HepG2 (cell line): Measurements from ENCODE around the gene UBB. TPM values are rescaled to one million over a fixed set of nuclear protein-coding genes. Genes with fewer than 3 reads are reported as not detected.

Experiments
- ATAC-seq: fragments of 200-7000 bp; cut with Tn5 transposase; 3 replicates; pipeline ENCODE4 v1.9.1; 2020; ENCODE audit warnings: mild to moderate bottlenecking, moderate library complexity
- BruUV-seq: library from RNA; stranded (reverse); fragments of 400-500 nt; replicated peaks from 2 replicates; lab custom pipeline; 2021; lab: Mats Ljungman, UMichigan
- CTCF ChIA-PET: fragments of 300-600 bp; formaldehyde crosslinking; extraction: SDS; loops from one replicate; lab custom pipeline; 2021; ENCODE audit warnings: low total read pairs, inconsistent platforms, low intra/inter-chr PET ratio; lab: Yijun Ruan, JAX
- POLR2A ChIA-PET: fragments of 350-600 bp; sonication (Branson Sonifier 250); formaldehyde crosslinking; loops from one replicate; lab custom pipeline; 2020; ENCODE audit warnings: antibody characterized with exemption, inconsistent platforms; lab: Yijun Ruan, JAX
- DNase-seq: peaks from one replicate; pipeline ENCODE4 v3.0.0-alpha.2; 2015; ENCODE audit warnings: low spot score
- FAIRE-seq: peaks from 3 replicates; lab custom pipeline; 2011; peaks lifted over from hg19 to GRCh38; lab: Jason Lieb, UNC
- H2AFZ ChIP-seq: one replicate; pipeline ENCODE4 v1.6.1; 2011; ENCODE audit warnings: low read length, inconsistent platforms
- H3K27ac ChIP-seq: fragments of 300-600 bp; 3 replicates; pipeline ENCODE4 v1.8.0; 2011; ENCODE audit warnings: mixed run types, mild to moderate bottlenecking, mixed read lengths, low read length, inconsistent platforms; ENCODE audit not compliant: insufficient read depth; ENCODE audit errors: extremely low read length
- H3K27me3 ChIP-seq, 2 experiments: fragments of 200-600 bp in 1 of 2; 2 replicates in 1 of 2; 3 replicates in 1 of 2; pipeline versions ENCODE4 v1.6.0 to v1.8.0; 2011; ENCODE audit warnings: low read length in 2 of 2, mild to moderate bottlenecking in 2 of 2, moderate library complexity in 2 of 2, inconsistent platforms in 1 of 2; ENCODE audit not compliant: insufficient read depth in 2 of 2, control insufficient read depth in 1 of 2
- H3K36me3 ChIP-seq, 2 experiments: fragments of 200-600 bp in 1 of 2; replicated peaks in 1 of 2; 2 replicates in 1 of 2; 3 replicates in 1 of 2; pipeline versions ENCODE4 v1.5.1 to v1.8.0; 2011; ENCODE audit warnings: low read length in 2 of 2, inconsistent platforms in 1 of 2; ENCODE audit not compliant: insufficient read depth in 2 of 2, control insufficient read depth in 1 of 2
- H3K4me1 ChIP-seq: 2 replicates; pipeline ENCODE4 v1.5.1; 2012; ENCODE audit warnings: low read length, inconsistent platforms; ENCODE audit not compliant: insufficient read depth
- H3K4me2 ChIP-seq: 2 replicates; pipeline ENCODE4 v1.6.0; 2011; ENCODE audit warnings: low read depth, low read length, inconsistent platforms
- H3K4me3 ChIP-seq, 3 experiments: fragments of 200-600 bp in 1 of 3; sonication (generic), shearing (Covaris generic) in 1 of 3; replicated peaks in 1 of 3; 2 replicates each; pipeline ENCODE4 v1.5.1; 2011 to 2016; ENCODE audit warnings: low read length in 3 of 3, inconsistent platforms in 2 of 3, low read depth in 2 of 3, mild to moderate bottlenecking in 2 of 3, control low read depth in 1 of 3, mixed read lengths in 1 of 3; ENCODE audit not compliant: insufficient read depth in 1 of 3
- H3K79me2 ChIP-seq: one replicate; pipeline ENCODE4 v1.6.1; 2011; ENCODE audit warnings: low read length, inconsistent platforms; ENCODE audit not compliant: insufficient read depth
- H3K9ac ChIP-seq: 2 replicates; pipeline ENCODE4 v1.6.0; 2011; ENCODE audit warnings: mild to moderate bottlenecking, low read depth, low read length, inconsistent platforms; ENCODE audit not compliant: insufficient read depth
- H3K9me3 ChIP-seq: 2 replicates; pipeline ENCODE4 v1.5.1; 2012; ENCODE audit warnings: mild to moderate bottlenecking, low read length
- H4K20me1 ChIP-seq: 2 replicates; pipeline ENCODE4 v1.6.0; 2011; ENCODE audit warnings: inconsistent platforms, mild to moderate bottlenecking, low read length, moderate library complexity; ENCODE audit not compliant: insufficient read depth
- FOSL1 ChIP-seq: sonication (generic); formaldehyde crosslinking; IDR thresholded peaks from 2 replicates; pipeline ENCODE4 v1.9.0; 2021; ENCODE audit warnings: missing genetic modification reagents, borderline replicate concordance
- HOXA9 ChIP-seq: sonication (generic); formaldehyde crosslinking; IDR thresholded peaks from 2 replicates; pipeline ENCODE4 v1.8.1; 2022; ENCODE audit warnings: missing genetic modification reagents, mild to moderate bottlenecking, moderate library complexity, borderline replicate concordance
- IKZF1 ChIP-seq: fragments of 450-650 bp; IDR thresholded peaks from 2 replicates; pipeline ENCODE4 v1.7.1; 2016
- NCOR1 ChIP-seq: fragments of 200-600 bp; sonication (generic); IDR thresholded peaks from 2 replicates; pipeline ENCODE4 v1.7.0; 2017; ENCODE audit warnings: antibody characterized with exemption, low read length, borderline replicate concordance
- NR2C2 ChIP-seq: sonication (generic); formaldehyde crosslinking; IDR thresholded peaks from 2 replicates; pipeline ENCODE4 v1.4.0; 2020; ENCODE audit warnings: missing genetic modification reagents, mild to moderate bottlenecking, moderate library complexity, borderline replicate concordance
- REL ChIP-seq: sonication (generic); formaldehyde crosslinking; conservative IDR thresholded peaks from 2 replicates; pipeline ENCODE4 v1.8.0; 2022; ENCODE audit warnings: mild to moderate bottlenecking, missing genetic modification reagents, moderate library complexity
- RFXAP ChIP-seq: sonication (generic); formaldehyde crosslinking; IDR thresholded peaks from 2 replicates; pipeline ENCODE4 v1.4.0; 2020; ENCODE audit warnings: missing genetic modification reagents, borderline replicate concordance
- SAP130 ChIP-seq: IDR thresholded peaks from 2 replicates; pipeline ENCODE4 v1.6.1; 2016; ENCODE audit warnings: low read depth
- SCMH1 ChIP-seq: sonication (generic); formaldehyde crosslinking; IDR thresholded peaks from 2 replicates; pipeline ENCODE4 v1.9.0; 2021; ENCODE audit warnings: missing genetic modification reagents, mild to moderate bottlenecking, borderline replicate concordance
- SKI ChIP-seq: fragments of 450-650 bp; IDR thresholded peaks from one replicate; pipeline ENCODE4 v1.6.1; 2018; ENCODE audit warnings: mild to moderate bottlenecking; ENCODE audit not compliant: partially characterized antibody
- TMF1 ChIP-seq: sonication (generic); formaldehyde crosslinking; IDR thresholded peaks from 2 replicates; pipeline ENCODE4 v1.8.1; 2022; ENCODE audit warnings: low read depth, missing genetic modification reagents
- UBTF ChIP-seq: sonication (generic); formaldehyde crosslinking; IDR thresholded peaks from 2 replicates; pipeline ENCODE4 v1.4.0; 2020; ENCODE audit warnings: mild to moderate bottlenecking, missing genetic modification reagents
- YEATS4 ChIP-seq: sonication (generic); formaldehyde crosslinking; IDR thresholded peaks from 2 replicates; pipeline ENCODE4 v1.4.0; 2020; ENCODE audit warnings: missing genetic modification reagents, borderline replicate concordance
- ZFY ChIP-seq: sonication (generic); formaldehyde crosslinking; IDR thresholded peaks from 2 replicates; pipeline ENCODE4 v1.4.0; 2020; ENCODE audit warnings: missing genetic modification reagents
- ZNF33B ChIP-seq: sonication (generic); formaldehyde crosslinking; IDR thresholded peaks from 2 replicates; pipeline ENCODE4 v1.5.1; 2020; ENCODE audit warnings: mild to moderate bottlenecking, missing genetic modification reagents
- ZNF746 ChIP-seq: sonication (generic); formaldehyde crosslinking; IDR thresholded peaks from 2 replicates; pipeline ENCODE4 v1.8.0; 2022; ENCODE audit warnings: mild to moderate bottlenecking, missing genetic modification reagents
- ZNF883 ChIP-seq: sonication (generic); formaldehyde crosslinking; IDR thresholded peaks from 2 replicates; pipeline ENCODE4 v1.5.1; 2020; ENCODE audit warnings: mild to moderate bottlenecking, missing genetic modification reagents; ENCODE audit errors: not compliant biosample characterization
- whole genome bisulfite sequencing: methylation state at CpG from one replicate; pipeline ENCODE4 v1.1.6; 2017; ENCODE audit warnings: low lambda C conversion rate; 5-methylcytosine and 5-hydroxymethylcytosine counted together
- in situ Hi-C: cut with HindIII; loops from 2 replicates; pipeline ENCODE4 v1.10.0; 2017; ENCODE audit warnings: low pct_unique_long_range_greater_than_20kb; ENCODE audit not compliant: extremely low pct_ligation_motif_present
- intact Hi-C: fragments of 100-400 bp; cut with micrococcal nuclease; formaldehyde crosslinking; loops from one replicate; pipeline ENCODE4 v1.10.0; 2022; ENCODE audit not compliant: unreplicated experiment
- polyA plus RNA-seq, 8 experiments: library from polyadenylated mRNA; depleted of rRNA in 3 of 8; stranded (reverse) in 7 of 8; unstranded in 1 of 8; fragments of >200 nt; fragmentation: Illumina TruSeq in 4 of 8; extraction: Trizol in 4 of 8; gene quantifications; 2 replicates each; pipeline versions ENCODE4 v1.2.1 to v1.2.3, GENCODE V29; 2011 to 2016; ENCODE audit warnings: low read depth in 4 of 8, missing spikeins in 1 of 8, mixed read lengths in 1 of 8; ENCODE audit not compliant: insufficient read depth in 1 of 8
- total RNA-seq, 5 experiments: library from RNA; depleted of rRNA; stranded (reverse); fragments of >200 nt; fragmentation: Illumina TruSeq; extraction: Trizol; gene quantifications; 2 replicates each; pipeline ENCODE4 v1.2.3, GENCODE V29; 2016; ENCODE audit warnings: low read depth in 1 of 5
- TF ChIP-seq, protein P1 (sequence below): sonication (generic); formaldehyde crosslinking; IDR thresholded peaks from 2 replicates; pipeline ENCODE4 v1.8.0; 2022; ENCODE audit warnings: mild to moderate bottlenecking, missing genetic modification reagents, moderate library complexity
- TF ChIP-seq, protein P2 (sequence below): IDR thresholded peaks from 2 replicates; pipeline ENCODE4 v1.6.1; 2016; ENCODE audit warnings: low read depth

The UBB gene
- total and polyA plus RNA-seq, 2 of the 13 experiments (the other 11 are each of a cell fraction or from before 2014, with no cell fraction given) = 1,130 to 2,066 TPM

GRCh38 chr17:16398270-16399267, 17.7 kb downstream of the UBB start:
- H3K4me3 ChIP-seq = peak overlapping the region in 2 of 3 experiments; percentile 45 to 47; a peak in 4 of 6 replicates
- TF ChIP-seq, protein P1, sequence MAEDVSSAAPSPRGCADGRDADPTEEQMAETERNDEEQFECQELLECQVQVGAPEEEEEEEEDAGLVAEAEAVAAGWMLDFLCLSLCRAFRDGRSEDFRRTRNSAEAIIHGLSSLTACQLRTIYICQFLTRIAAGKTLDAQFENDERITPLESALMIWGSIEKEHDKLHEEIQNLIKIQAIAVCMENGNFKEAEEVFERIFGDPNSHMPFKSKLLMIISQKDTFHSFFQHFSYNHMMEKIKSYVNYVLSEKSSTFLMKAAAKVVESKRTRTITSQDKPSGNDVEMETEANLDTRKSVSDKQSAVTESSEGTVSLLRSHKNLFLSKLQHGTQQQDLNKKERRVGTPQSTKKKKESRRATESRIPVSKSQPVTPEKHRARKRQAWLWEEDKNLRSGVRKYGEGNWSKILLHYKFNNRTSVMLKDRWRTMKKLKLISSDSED = no peak
- TF ChIP-seq ZNF33B (CRISPR knock-in tag) (no peak), ZNF746 (CRISPR knock-in tag) (no peak), IKZF1 (no peak), NCOR1 (peak; percentile 46; the same call in 1 of the 2 replicates), SCMH1 (CRISPR knock-in tag) (no peak), SAP130 (CRISPR knock-in tag) (no peak; the same call in 1 of the 2 replicates), REL (no peak), UBTF (CRISPR knock-in tag) (no peak), RFXAP (CRISPR knock-in tag) (no peak), ZFY (CRISPR knock-in tag) (no peak), NR2C2 (CRISPR knock-in tag) (no peak), TMF1 (CRISPR knock-in tag) (no peak), YEATS4 (CRISPR knock-in tag) (no peak), HOXA9 (CRISPR knock-in tag) (peak; percentile 36; the same call in 1 of the 2 replicates), FOSL1 (CRISPR knock-in tag) (no peak), ZNF883 (CRISPR knock-in tag) (no peak), SKI (peak; percentile 40)
- TF ChIP-seq, protein P2, sequence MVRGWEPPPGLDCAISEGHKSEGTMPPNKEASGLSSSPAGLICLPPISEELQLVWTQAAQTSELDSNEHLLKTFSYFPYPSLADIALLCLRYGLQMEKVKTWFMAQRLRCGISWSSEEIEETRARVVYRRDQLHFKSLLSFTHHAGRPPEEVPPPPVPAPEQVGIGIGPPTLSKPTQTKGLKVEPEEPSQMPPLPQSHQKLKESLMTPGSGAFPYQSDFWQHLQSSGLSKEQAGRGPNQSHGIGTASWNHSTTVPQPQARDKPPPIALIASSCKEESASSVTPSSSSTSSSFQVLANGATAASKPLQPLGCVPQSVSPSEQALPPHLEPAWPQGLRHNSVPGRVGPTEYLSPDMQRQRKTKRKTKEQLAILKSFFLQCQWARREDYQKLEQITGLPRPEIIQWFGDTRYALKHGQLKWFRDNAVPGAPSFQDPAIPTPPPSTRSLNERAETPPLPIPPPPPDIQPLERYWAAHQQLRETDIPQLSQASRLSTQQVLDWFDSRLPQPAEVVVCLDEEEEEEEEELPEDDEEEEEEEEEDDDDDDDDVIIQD = no peak

More at GRCh38 chr17:16398270-16399267, 17.7 kb downstream of the UBB start:
- peak; percentile 55 for FAIRE-seq
- no peaks in the 10 kb centered on the region for H3K79me2 ChIP-seq
- 11% methylated on average over 9 of the region's 9 CpGs for WGBS
- in situ Hi-C loops (no loop called here), intact Hi-C loops (loop anchor here (5.0 kb wide), 1 partner anchor 401 kb away; the partner anchor contains the start of genes TTC19 and ZSWIM7)
- H2AFZ ChIP-seq = no peak overlapping the region
- ChIA-PET POLR2A (interaction anchor here (1.5 to 1.8 kb wide), 2 partner anchors 10 to 40 kb away, joined by 4 to 7 read pairs; no protein-coding TSS in a partner anchor), CTCF (no interaction called here)
- DNase-seq = peak; percentile 79
- H4K20me1 ChIP-seq = no peaks in the 10 kb centered on the region
- H3K4me2 ChIP-seq = peak overlapping the region; percentile 73
- no peaks in the 10 kb centered on the region for H3K36me3 ChIP-seq
- H3K27ac ChIP-seq = peak overlapping the region; percentile 76
- H3K4me1 ChIP-seq = peaks cover 58% of the 10 kb centered on the region
- peak; percentile 86 for ATAC-seq
- BruUV-seq = no TSS peak
- H3K9me3 ChIP-seq = no peaks in the 10 kb centered on the region
- no peaks in the 10 kb centered on the region for H3K27me3 ChIP-seq
- peak overlapping the region; percentile 21; the same call in 1 of the 2 replicates for H3K9ac ChIP-seq
